Myocyte (in vitro differentiated cells): Measurements from ENCODE around the gene TFDP3. TPM values are rescaled to one million over a fixed set of nuclear protein-coding genes. Genes with fewer than 3 reads are reported as not detected.

ENCODE experiments used
- DNase-seq: peaks from one replicate; pipeline ENCODE4 v3.0.0-alpha.2; 2012; ENCODE audit warnings: low read depth
- polyA plus RNA-seq: library from polyadenylated mRNA; unstranded; fragments of >200 nt; gene quantifications from one replicate; pipeline ENCODE4 v1.2.1, GENCODE V29; 2012; ENCODE audit warnings: missing spikeins
- total RNA-seq: library from RNA; depleted of rRNA; stranded (reverse); fragments of >200 nt; gene quantifications from 2 replicates; pipeline ENCODE4 v1.2.3, GENCODE V29; 2014

The TFDP3 gene, protein sequence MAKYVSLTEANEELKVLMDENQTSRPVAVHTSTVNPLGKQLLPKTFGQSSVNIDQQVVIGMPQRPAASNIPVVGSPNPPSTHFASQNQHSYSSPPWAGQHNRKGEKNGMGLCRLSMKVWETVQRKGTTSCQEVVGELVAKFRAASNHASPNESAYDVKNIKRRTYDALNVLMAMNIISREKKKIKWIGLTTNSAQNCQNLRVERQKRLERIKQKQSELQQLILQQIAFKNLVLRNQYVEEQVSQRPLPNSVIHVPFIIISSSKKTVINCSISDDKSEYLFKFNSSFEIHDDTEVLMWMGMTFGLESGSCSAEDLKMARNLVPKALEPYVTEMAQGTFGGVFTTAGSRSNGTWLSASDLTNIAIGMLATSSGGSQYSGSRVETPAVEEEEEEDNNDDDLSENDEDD
- not detected in 2 replicates for total RNA-seq
- not detected for polyA plus RNA-seq

DNA sequence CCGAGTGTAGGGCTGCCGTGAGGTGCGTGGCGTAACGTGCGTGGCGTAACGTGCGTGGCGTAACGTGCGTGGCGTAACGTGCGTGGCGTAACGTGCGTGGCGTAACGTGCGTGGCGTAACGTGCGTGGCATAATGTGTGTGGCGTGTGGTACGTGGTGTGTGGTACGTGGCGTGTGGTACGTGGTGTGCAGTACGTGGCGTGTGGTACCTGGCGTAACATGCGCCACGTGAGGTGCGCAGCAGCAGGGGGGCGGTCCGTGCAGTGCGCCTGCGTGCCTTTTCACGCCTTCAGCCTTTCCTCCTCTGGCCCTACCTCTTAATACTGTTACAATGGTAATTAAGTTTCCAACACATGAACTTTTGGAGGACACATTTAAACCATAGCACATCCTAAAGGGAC, at the start of gene TFDP3:
TFDP3 (minus strand) TSS at position 26 of the 400 bp plus-strand sequence. CDS start 95 bp downstream, outside the sequence.
- no peak for DNase-seq

DNA sequence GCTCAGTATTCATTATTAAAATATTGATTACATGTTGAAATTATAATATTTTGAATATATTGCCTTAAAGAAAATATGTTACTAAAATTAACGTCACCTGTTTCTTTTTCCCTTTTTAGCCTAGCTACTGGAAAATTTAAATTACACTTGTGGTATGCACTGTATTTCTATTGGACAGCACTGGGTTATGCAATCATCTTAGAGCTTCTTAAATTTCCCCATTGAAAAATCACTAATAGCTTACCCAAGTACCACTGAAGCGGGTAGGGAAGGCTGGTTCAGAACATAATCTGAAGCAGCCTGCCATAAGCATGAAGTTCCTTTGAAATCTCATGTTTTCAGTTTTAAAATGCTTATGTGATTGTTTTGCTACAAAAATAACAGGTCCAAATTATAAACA, 49.5 kb upstream of the TFDP3 start:
- DNase-seq, result no peak

DNA sequence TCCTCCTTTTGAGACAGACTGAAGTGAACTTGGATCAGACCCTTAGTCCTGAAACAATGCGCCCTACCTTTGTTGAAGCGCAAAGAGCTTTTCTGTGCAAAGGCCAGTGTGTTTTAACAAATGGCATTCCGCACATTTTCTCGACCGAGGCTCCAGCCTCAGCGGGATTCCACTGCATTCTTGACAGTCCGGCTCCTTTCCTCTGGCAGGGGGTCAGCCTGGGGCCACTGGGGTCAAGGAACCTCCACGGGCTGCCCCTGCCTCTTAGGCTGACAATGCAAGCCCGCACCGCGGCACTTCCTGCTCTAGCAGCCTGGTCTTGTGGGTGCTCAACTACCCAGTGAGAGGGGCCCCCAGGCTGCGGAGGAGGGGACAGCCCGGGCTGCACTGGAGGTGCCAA, 47.2 kb upstream of the TFDP3 start:
- no peak for DNase-seq

GRCh38 chrX:133258481-133258880, 40.3 kb upstream of the TFDP3 start:
- no peak for DNase-seq

- DNase-seq, result no peak
These were observed 36.5 kb upstream of the TFDP3 start for GRCh38 chrX:133254666-133255065.

- DNase-seq, result no peak
These were observed 33.0 kb upstream of the TFDP3 start for GRCh38 chrX:133251204-133251603.

- DNase-seq, result no peak
These were observed 32.3 kb upstream of the TFDP3 start for GRCh38 chrX:133250184-133251100.

GRCh38 chrX:133249266-133250058, 31.3 kb upstream of the TFDP3 start:
- no peak for DNase-seq

DNA sequence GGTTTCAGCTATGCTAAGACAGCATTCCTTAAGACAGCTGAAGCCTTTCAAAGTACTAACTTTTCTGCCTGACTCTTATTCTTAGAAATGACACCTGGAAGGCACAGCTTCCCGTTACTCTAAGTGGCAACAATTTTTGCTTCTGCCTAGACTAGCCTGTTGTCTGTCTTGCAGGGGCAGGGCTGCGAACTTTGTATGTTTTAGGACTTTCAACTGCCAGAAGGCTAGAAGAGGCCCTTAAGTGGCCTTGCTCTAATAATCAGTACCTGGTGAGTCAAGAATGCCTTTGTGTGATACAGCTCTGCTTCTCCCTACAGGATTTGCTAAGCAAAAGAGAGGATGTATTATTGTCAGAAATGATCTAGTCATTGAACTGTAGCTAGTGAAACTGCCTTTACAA, 30.0 kb upstream of the TFDP3 start:
- no peak for DNase-seq

GRCh38 chrX:133246921-133247320, 28.8 kb upstream of the TFDP3 start:
- no peak for DNase-seq

DNA sequence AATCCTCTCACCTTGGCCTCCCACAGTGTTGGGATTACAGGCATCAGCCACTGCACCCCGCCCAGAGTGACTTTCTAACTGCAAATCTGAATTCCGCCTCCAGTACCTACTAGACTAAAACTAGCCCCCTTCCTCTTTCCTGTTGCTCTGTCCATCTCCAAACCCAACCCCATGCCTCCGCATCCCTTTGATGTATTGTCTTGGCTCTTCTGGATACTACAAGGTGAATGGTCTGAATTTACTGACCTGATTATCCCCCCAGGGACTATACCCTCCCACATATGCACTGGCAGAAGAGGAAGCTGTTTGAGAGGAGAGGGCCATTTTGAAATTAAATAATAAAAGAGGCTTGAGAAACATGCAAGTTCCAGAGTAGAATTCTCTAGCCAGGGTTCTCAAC, 17.7 kb upstream of the TFDP3 start:
- DNase-seq, result no peak

DNA sequence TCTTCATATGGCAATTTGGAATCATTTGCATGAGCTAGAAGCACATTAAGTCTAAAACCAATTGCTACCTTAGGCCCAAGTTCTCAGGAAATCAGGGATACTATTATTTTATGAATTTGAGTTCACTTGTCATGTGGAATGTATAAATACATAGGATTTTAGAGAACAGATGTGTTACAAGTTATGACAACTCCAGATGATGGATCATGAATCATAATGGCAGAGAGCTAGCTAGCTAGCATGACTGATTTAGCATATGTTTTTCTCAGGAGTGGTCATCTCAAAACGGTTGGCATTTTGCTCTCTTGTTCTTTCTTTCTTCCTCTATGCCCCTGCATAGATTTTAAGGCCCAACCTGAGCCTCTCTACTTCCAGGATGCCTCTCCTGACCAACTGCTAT, 14.2 kb upstream of the TFDP3 start:
- DNase-seq, result no peak

- no peak for DNase-seq
These were observed 11.2 kb upstream of the TFDP3 start for GRCh38 chrX:133229361-133229760.

DNA sequence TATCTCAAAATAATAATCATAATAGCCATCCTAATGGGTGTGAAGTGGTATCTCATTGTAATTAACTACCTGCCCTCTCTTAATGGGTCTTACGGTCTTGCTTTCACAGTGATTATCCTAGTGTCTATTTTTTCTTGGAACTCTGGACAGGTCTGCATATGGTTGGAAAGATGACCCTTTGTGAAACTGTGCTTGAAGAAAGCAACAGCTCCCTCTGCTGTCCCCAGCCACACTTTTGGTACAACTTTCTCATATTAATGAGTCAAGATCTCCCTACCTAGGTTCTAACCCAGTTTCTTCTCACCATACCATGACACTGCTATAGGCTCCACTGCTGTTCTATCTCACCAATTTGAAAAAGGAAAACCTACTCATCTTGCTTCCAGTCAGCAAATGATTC, 2.4 kb downstream of the TFDP3 start:
- no peak for DNase-seq

DNA sequence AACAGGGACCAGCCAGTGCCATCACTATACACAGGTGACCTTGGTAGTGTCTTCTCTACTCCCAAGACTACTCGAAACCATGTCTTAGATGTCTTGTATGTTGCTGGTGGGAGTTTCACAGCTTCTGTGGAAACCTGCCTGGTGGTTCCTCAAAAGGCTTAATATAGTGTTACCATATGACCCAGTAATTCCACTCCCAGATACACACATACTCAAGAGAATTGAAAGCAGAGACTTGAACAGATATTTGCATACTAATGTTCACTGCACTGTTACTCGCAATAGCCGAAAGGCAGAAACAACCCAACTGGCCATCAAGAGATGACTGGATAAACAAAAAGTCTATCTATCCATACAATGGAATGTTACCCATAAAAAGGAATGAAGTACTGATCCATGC, 3.1 kb downstream of the TFDP3 start:
- no peak for DNase-seq

DNA sequence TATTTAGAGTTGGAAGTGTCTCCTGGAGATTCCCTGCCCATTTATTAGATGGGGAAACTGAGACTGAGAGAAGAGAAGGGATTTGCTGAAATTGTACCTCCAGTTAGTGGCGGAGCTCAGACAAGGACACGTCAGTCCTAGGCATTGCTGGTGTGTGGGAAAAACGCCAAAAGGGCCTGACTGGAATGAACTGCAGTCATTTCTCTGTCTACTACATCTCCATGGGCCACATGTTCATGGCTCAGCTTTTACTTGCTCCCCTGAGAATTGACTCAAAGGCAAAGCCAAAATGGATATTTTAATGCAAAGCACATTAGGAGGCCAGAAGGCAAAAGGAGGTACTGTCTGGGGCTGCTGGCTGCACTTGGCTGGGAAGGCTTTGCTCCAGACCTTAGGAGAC, 3.9 kb downstream of the TFDP3 start:
- DNase-seq, result no peak

GRCh38 chrX:133213117-133213516, 5.0 kb downstream of the TFDP3 start:
- no peak for DNase-seq

- no peak for DNase-seq
These were observed 10.4 kb downstream of the TFDP3 start for GRCh38 chrX:133207751-133208150.

- DNase-seq, result no peak
These were observed 26.5 kb downstream of the TFDP3 start for GRCh38 chrX:133191739-133192039.

DNA sequence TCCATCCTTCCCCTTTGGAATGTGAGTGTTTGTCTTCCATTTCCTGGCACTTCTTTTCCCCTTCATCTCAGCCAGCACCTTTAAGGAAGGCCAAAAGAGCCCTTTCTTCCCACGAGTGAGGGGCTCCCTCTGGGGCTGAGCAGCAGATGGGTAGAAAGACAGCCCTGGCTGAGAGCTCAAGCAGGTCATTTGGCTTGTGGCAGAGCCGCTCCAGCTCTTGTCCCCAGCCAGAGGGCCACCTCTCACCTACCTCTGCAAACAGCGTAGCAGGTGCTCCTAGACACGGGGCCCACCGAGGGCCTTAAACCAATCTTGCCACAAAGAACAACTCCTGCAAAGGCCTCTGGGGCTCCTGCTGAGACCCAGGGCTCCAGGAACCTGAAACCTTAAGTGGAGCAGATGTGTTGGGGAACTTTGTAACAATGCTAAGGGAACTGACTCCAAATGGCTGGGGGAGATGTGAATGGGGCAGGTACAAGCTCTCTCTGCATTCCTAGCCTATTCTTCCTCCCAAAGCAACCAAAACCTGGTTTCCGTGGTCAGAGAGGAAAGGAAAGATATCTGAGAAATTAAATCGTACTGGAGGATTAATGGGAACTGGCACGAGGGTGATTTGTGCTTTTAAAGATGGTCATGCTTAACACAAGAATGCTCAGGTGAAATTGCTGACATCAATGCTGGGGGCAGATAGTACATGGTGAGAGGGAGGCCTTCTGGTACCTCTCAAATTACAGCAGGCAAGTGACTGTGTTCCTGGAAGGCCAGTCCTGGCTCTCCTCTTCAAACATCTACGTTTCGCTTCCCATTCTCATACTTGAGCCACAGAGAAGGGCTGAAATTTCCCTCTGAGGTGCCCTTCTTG, 27.0 kb downstream of the TFDP3 start:
- no peak for DNase-seq

GRCh38 chrX:133189195-133189594, 29.0 kb downstream of the TFDP3 start:
- DNase-seq, result no peak
